Measurements from ENCODE around the gene CBX3.

GRCh38 chr7:26199301-26200037 lies 2.1 kb upstream of the CBX3 start:
- TF ChIP-seq CTCF (IDR thresholded peaks at IDR 0.05 in 4 of 5, conservative IDR thresholded peaks at IDR 0.05 in 1 of 5) (no peak), POLR2A (IDR thresholded peaks at IDR 0.05) (peak; percentile 8 to 32)
